Raji (cell line): ENCODE measurements around the gene SETD5.
A peak's percentile ranks its signal among the peaks of the same experiment; 100 is the strongest.

Experiments used
- POLR2A ChIP-seq: IDR thresholded peaks from 2 replicates; pipeline ENCODE4 v1.6.1; 2011; ENCODE audit warnings: low read depth, low read length, control low read depth; ENCODE audit not compliant: insufficient read depth

Gene SETD5

GRCh38 chr3:9397332-9397905 lies at the start of gene SETD5:
Gene SETD5 (plus strand): TSS chr3:9397615. CDS start chr3:9428939, 31,324 bp downstream.
- no peak; the same call in 1 of the 2 replicates for TF ChIP-seq POLR2A

GRCh38 chr3:9347887-9348286 lies 49.5 kb upstream of the SETD5 start:
- TF ChIP-seq POLR2A = no peak

GRCh38 chr3:9349321-9350117 lies 47.9 kb upstream of the SETD5 start:
- no peak for TF ChIP-seq POLR2A

- TF ChIP-seq POLR2A = no peak
Observed at GRCh38 chr3:9351709-9352126, 45.7 kb upstream of the SETD5 start.

- TF ChIP-seq POLR2A = no peak
Observed at GRCh38 chr3:9352917-9353752, 44.3 kb upstream of the SETD5 start.

GRCh38 chr3:9361691-9362388 lies 35.6 kb upstream of the SETD5 start:
- TF ChIP-seq POLR2A = no peak

- TF ChIP-seq POLR2A = peak; percentile 91
Observed at GRCh38 chr3:9362731-9363530, 34.5 kb upstream of the SETD5 start, which contains the start of gene THUMPD3. Gene THUMPD3 (plus strand): TSS chr3:9363054. CDS start chr3:9365069, 2,015 bp downstream.

- no peak for TF ChIP-seq POLR2A
Observed at GRCh38 chr3:9369508-9369907, 27.9 kb upstream of the SETD5 start.

GRCh38 chr3:9373465-9373864 lies 23.9 kb upstream of the SETD5 start:
- TF ChIP-seq POLR2A = no peak

- no peak for TF ChIP-seq POLR2A
Observed at GRCh38 chr3:9377981-9378380, 19.4 kb upstream of the SETD5 start.

GRCh38 chr3:9379327-9379726 lies 18.1 kb upstream of the SETD5 start:
- no peak for TF ChIP-seq POLR2A

GRCh38 chr3:9380014-9380413 lies 17.4 kb upstream of the SETD5 start:
- TF ChIP-seq POLR2A = no peak

- no peak for TF ChIP-seq POLR2A
Observed at GRCh38 chr3:9384141-9384828, 13.1 kb upstream of the SETD5 start.
